ENCODE measurements around the gene RBM12. TPM values are rescaled to one million over a fixed set of nuclear protein-coding genes. Genes with fewer than 3 reads are reported as not detected.

Gene RBM12
- total RNA-seq, 4 donors from 2014 or later: 13.5 to 27.8 (median 21.4) TPM

DNA sequence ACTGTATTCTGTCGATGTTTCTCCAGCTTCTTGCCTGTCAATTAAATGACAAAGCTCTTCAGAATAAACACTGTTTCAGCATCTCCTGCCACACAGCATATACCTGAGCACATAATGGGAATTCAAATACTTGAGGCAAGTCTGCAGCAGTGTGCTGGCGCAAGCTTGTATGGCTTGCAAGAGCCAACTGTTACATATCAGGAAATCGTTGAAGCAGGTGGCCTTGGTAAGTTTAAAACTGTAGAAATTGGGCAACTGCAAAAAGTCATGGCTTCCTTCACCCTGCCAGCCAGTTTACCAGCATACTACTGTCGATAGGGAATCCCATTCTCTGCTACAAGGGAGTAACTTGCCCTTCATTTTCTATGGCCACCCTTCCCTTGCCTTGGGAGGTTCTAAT is 23.0 kb downstream of the RBM12 start:
- no peak for DNase-seq (ENCODE audit: low spot score in 2 of 2)
- no peak overlapping the region for H3K4me3 ChIP-seq (ENCODE audit: low read depth, poor library complexity, severe bottlenecking)
- intact Hi-C loops (cut with DNase I; ENCODE audit: low total_unique reads): no loop called here
- 85% methylated on average over 4 of the region's 4 CpGs for WGBS, 2 donors
- no peak for TF ChIP-seq POLR2A (IDR thresholded peaks at IDR 0.05)
- TF ChIP-seq, protein P1, sequence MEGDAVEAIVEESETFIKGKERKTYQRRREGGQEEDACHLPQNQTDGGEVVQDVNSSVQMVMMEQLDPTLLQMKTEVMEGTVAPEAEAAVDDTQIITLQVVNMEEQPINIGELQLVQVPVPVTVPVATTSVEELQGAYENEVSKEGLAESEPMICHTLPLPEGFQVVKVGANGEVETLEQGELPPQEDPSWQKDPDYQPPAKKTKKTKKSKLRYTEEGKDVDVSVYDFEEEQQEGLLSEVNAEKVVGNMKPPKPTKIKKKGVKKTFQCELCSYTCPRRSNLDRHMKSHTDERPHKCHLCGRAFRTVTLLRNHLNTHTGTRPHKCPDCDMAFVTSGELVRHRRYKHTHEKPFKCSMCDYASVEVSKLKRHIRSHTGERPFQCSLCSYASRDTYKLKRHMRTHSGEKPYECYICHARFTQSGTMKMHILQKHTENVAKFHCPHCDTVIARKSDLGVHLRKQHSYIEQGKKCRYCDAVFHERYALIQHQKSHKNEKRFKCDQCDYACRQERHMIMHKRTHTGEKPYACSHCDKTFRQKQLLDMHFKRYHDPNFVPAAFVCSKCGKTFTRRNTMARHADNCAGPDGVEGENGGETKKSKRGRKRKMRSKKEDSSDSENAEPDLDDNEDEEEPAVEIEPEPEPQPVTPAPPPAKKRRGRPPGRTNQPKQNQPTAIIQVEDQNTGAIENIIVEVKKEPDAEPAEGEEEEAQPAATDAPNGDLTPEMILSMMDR (IDR thresholded peaks at IDR 0.05): no peak

DNA sequence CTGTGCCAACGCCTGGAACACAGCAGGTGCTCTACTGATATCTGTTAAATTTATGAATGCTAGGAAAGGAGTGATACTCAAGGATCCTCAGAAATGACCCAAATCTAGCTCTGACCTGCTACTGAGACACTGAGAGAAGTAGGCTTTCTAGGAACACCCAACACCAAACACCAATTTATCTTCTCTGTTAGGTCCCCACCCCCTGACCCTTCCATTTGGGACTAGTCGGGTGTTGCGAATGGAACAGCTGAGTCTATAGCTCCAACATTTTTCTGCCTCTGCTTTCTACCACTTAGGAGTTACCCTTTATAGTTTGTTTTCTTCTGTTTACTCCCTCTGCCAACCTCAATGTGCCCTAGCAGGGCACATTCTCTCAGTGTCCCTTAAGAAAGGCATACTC is 24.0 kb downstream of the RBM12 start:
- no peak overlapping the region for H3K4me3 ChIP-seq (ENCODE audit: low read depth, poor library complexity, severe bottlenecking)
- DNase-seq (ENCODE audit: low spot score in 2 of 2): no peak
- intact Hi-C loops (cut with DNase I; ENCODE audit: low total_unique reads): no loop called here
- WGBS, 2 donors: 88 to 90% methylated on average over 3 of the region's 3 CpGs
- no peak for TF ChIP-seq POLR2A (IDR thresholded peaks at IDR 0.05)
- TF ChIP-seq, protein P1 (IDR thresholded peaks at IDR 0.05): no peak

DNA sequence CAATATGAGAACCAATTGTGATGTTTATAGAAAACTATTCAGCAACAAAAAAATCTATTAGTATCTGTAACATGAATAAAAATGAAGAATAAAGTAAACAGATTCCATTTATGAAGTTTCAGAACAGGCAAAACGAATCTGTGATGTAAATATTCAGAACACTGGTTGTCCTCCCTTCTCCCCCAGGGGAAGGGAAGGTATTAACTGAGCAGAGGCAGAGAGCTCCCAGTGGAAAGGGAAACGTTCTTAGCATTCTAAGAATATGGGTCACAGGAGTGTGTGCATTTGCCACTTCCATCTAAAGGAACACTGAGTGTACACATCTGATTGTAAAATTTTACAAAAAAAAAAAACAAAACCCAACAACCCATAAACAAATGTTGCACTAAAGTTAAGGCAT is 25.9 kb downstream of the RBM12 start:
- intact Hi-C loops (cut with DNase I; ENCODE audit: low total_unique reads): no loop called here
- TF ChIP-seq POLR2A (IDR thresholded peaks at IDR 0.05): no peak
- TF ChIP-seq, protein P1 (IDR thresholded peaks at IDR 0.05): no peak
- H3K4me3 ChIP-seq (ENCODE audit: low read depth, poor library complexity, severe bottlenecking): no peak overlapping the region
- WGBS, 2 donors: 46 to 49% methylated on average over 2 of the region's 2 CpGs
- no peak for DNase-seq (ENCODE audit: low spot score in 2 of 2)

DNA sequence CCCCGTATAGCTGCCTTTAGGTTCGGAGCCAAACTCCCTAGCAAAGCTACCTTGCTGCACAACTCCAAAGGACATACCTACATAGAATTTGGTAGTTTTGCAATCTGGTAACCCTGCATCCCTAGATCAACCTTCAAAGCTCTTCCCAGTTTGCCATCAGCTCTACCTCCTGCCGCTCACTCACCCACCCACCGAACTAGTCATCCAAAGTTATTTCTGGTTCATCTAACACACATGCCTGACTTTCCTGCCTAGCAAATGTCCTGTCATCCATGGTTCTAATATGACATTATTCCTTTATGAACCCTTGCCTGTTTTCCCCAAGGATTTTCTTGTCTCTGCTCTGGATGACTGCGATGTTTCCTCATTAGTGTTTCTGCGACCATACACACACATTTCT is 27.4 kb downstream of the RBM12 start:
- intact Hi-C loops (cut with DNase I; ENCODE audit: low total_unique reads): no loop called here
- TF ChIP-seq, protein P1 (IDR thresholded peaks at IDR 0.05): no peak
- no peak for TF ChIP-seq POLR2A (IDR thresholded peaks at IDR 0.05)
- peak in 1 of 2 donors; percentile 26 for DNase-seq (ENCODE audit: low spot score in 2 of 2)
- WGBS, 2 donors: 94 to 97% methylated on average over 6 of the region's 6 CpGs
- no peak overlapping the region for H3K4me3 ChIP-seq (ENCODE audit: low read depth, poor library complexity, severe bottlenecking)

DNA sequence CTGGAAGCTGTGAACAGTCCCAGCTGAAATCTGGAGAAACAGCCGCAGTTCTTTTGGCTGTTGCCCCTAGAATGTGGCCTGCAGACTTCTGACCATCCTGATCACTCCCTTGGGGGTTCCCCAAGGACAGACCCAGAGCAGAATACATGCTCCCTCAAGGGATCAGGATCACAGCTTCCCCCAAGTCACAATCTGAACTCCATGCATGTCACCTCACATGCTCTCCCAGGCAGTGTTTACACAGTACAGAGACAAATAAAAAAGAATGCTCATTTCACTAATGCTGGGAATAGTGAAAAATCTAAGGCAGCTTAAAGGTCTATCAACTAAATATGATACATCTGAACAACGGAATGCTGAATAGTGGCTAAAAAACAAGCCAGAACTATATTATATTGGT is 28.6 kb downstream of the RBM12 start:
- intact Hi-C loops (cut with DNase I; ENCODE audit: low total_unique reads): no loop called here
- no peak for DNase-seq (ENCODE audit: low spot score in 2 of 2)
- H3K4me3 ChIP-seq (ENCODE audit: low read depth, poor library complexity, severe bottlenecking): no peak overlapping the region
- WGBS, 2 donors: 76 to 91% methylated on average over 2 of the region's 2 CpGs
- TF ChIP-seq, protein P1 (IDR thresholded peaks at IDR 0.05): no peak
- no peak for TF ChIP-seq POLR2A (IDR thresholded peaks at IDR 0.05)

DNA sequence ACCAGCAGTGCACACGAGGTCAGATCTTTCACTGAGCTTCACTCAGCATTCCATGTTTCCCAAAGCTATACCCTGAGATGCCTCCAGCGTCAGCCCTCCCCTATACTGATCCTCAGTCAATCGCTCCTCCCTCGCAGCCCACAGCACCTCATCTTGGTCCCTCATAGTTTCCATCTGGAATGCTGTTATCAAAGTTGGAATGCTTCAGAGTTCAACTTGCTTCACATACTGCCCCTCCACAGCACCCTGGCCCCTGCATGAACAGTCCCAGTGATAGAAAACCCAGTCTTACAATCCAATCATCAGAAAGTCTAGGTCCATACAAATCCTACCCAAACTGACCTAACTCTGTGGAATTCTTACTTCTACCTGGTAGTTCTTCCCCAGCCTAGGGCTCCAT is 29.0 kb downstream of the RBM12 start:
- TF ChIP-seq, protein P1 (IDR thresholded peaks at IDR 0.05): no peak
- TF ChIP-seq POLR2A (IDR thresholded peaks at IDR 0.05): no peak
- WGBS, 2 donors: 75 to 78% methylated on average over 4 of the region's 4 CpGs
- peak in 1 of 2 donors; percentile 59 for DNase-seq (ENCODE audit: low spot score in 2 of 2)
- intact Hi-C loops (cut with DNase I; ENCODE audit: low total_unique reads): no loop called here
- no peak overlapping the region for H3K4me3 ChIP-seq (ENCODE audit: low read depth, poor library complexity, severe bottlenecking)
